MM.1S (cell line): ENCODE measurements around the gene KPNA1.
A peak's percentile ranks its signal among the peaks of the same experiment; 100 is the strongest.

Experiments
- CTCF ChIP-seq: fragments of 300-600 bp; sonication (generic); IDR thresholded peaks from 2 replicates; pipeline ENCODE4 v1.5.1; 2016; ENCODE audit warnings: antibody characterized with exemption, low read length, mixed read lengths
- EZH2 ChIP-seq: fragments of 300-600 bp; sonication (generic); optimal IDR thresholded peaks from 2 replicates; pipeline ENCODE3; 2017; ENCODE audit warnings: low read depth, mild to moderate bottlenecking, antibody characterized with exemption, low read length, mixed read lengths
- EZH2phosphoT487 ChIP-seq: fragments of 300-600 bp; sonication (generic); IDR thresholded peaks from 2 replicates; pipeline ENCODE4 v1.6.1; 2018; ENCODE audit warnings: antibody characterized with exemption, low read length

GRCh38 chr3:122392868-122393844 lies 121.6 kb downstream of the KPNA1 start:
- TF ChIP-seq CTCF, result peak; percentile 80
- no peak for TF ChIP-seq EZH2
- no peak for TF ChIP-seq EZH2phosphoT487
